Stimulated activated CD8-positive, alpha-beta memory T cell treated with anti-CD3 and anti-CD28 coated beads, Interleukin-15, amount 100 ng/mL, for 4 hours (primary cell): Measurements from ENCODE around the gene MTX1.

Source experiments
- DNase-seq, 2 donors: peaks; one replicate each; pipeline ENCODE4 v3.0.0-alpha.2; 2020; ENCODE audit warnings: low read depth in 2 of 2

MTX1 gene

DNA sequence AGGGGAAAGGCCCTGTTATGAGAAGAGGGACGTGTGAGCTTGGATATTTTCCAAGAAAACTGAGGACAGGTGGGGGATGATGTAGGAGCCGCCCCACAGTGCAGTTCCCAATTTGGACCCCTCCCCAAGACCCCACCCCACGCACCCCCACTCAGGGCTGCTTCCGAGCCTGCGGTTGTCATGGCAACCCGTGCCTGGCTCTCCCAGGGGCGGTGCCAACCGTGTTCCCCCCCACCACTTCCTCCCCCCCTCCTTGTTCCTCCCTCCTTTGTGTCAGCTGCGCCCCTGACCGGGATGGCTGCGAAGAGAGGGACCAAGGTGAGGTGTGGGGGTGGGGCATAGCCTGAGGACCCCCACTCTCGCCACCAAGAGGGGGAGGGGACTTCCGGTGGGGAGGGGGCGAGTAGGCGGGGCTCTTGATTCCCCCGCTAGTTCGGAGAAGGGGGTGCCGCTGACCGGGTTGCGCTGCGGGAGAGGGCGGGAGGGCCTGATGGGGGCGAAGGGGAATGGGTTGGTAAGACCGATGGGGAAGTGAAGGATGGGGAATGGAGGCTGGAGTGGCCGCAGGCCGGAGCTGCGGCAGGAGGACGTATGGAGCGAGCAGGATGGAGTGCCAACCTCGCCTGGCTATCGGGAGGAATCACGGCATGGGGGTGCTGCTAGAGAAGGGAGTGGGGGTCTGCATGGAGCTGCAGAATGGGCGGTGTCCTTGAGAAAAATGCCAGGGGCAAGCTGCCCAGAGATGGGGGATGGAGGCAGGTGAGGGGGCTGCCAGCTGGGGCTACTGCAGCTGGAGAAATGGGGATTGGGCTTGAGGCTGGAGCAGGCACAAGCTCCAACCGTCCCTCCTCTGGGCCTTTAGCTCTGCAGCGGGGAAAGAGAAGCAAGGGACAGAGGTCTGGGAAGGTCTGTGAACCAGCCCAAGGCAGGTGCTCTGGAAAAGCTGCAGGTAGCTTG, 33.9 kb upstream of the MTX1 start:
- DNase-seq, result no peak

DNA sequence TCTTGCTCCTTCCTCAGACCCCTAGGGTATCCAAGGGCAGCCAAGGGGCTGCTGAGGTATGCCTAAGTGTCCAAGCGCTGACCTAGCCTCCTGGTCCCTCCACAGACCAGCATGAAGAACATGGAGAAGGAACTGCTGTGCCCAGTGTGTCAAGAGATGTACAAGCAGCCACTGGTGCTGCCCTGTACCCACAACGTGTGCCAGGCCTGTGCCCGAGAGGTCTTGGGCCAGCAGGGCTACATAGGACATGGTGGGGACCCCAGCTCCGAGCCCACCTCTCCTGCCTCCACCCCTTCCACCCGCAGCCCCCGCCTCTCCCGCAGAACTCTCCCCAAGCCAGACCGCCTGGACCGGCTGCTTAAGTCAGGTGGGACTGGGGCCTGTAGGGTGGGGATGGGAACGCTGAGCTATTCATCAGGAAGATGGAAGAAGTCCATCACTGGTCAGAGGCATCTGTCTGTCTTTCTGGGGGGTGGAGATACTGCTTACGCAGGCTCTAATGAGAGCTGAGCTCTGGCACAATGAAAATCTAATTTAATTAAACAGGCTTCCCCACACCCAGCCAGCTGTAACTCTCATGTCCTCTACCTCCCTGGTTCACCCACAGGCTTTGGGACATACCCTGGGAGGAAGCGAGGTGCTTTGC, 33.1 kb upstream of the MTX1 start:
- no peak for DNase-seq

DNA sequence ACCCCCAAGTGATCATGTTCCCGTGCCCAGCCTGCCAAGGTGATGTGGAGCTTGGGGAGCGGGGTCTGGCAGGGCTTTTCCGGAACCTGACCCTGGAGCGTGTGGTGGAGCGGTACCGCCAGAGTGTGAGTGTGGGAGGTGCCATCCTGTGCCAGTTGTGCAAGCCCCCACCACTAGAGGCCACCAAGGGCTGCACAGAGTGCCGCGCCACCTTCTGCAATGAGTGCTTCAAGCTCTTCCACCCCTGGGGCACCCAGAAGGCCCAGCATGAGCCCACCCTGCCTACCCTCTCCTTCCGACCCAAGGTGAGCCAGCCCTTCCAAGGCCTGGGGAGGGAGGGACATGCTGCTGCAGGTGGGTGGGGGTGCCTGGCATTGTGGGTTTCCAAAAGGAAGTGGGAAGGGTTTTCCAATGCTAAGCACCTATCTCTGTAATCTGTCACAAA, 32.5 kb upstream of the MTX1 start:
- no peak for DNase-seq

DNA sequence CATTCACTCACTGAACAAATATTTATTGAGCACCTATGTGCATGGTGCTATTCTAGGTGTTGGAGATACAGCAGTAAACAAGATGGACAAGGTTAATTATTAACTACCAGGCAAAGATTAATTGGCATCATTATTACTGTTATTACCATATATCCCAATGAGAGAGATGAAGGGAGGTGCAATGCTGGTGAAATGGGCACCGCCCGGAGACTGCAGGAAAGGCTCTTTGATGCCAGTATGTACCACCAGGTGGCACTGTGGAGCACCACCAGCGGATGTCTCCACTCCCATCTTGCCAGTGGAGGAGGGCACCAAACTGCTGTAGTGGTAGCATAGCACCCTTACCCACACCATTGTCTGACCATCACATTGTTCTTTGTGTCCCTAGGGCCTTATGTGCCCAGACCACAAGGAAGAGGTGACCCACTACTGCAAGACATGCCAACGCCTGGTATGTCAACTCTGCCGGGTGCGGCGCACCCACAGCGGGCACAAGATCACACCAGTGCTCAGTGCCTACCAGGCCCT, 31.9 kb upstream of the MTX1 start:
- DNase-seq, result peak; percentile 52 to 64

DNA sequence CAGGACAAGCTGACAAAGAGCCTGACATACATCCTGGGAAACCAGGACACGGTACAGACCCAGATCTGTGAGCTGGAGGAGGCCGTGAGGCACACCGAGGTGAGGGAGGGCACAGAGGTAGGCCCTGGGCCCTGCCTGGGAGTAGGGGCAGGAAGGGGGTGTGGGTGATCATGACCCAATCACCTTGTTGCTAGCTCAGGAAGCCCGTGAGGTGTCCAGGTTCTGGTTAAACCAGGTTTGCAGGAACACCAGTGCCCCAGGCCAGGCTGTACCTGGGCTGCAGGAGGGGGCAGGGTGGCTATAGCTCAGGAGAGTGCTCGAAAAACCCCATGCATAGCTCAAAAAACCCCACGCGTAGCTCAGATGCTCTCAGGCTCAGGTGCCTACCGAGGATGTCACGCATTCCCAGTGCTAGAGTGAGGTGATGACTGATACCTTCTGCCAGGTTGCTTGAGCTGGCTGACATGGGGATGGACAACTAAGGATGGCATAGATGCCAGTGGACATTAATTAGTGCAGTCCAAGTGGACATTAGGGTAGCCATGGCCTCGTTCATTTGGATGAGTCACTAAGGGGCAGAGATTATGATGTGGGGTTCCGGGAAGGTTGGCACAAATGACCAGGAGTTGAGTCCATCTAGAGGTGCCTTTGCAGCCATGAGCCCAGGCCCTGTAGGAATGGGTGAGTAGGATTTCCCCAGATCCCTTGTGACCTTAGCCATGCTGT, 31.1 kb upstream of the MTX1 start:
- no peak for DNase-seq

DNA sequence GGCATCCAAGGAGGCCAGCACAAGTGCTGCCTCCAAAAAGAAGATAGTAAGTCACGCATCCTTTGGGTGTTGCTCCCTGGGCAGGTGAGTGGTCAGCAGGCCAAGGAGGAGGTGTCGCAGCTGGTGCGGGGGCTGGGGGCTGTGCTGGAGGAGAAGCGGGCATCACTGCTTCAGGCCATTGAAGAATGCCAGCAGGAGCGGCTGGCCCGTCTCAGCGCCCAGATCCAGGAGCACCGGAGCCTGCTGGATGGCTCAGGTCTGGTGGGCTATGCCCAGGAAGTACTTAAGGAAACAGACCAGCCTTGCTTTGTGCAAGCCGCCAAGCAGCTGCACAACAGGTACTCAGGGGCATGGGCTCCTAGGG, 30.6 kb upstream of the MTX1 start:
- no peak for DNase-seq

DNA sequence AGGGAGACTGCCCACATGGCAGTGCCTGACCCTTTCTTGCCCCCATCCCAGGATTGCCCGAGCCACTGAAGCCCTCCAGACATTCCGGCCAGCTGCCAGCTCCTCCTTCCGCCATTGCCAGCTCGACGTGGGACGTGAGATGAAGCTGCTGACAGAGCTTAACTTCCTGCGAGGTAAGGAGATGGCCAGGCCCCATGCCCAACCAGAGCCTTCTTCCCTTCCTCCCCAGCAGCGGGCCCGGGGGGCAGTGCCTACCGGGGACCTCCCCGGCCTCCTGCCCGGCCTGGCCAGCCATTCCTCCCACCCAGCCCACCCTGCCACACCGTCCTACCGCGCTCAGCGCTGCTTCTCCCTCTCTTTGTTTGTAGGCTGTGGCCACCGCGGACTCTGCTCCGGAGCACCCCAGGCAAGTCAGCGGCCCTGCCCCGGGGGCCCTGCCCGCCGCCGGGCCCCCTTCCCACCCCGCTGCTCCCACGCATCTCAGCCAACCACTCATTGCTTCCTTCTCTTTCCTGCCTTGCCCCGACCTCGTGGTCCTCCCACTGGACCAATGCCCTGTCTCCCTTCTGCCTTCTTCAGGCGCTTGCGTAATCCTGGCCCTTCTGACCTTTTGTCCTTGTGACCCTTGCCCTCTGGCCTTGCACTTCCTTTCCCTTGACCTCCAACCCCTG, 29.9 kb upstream of the MTX1 start:
- DNase-seq, result no peak

DNA sequence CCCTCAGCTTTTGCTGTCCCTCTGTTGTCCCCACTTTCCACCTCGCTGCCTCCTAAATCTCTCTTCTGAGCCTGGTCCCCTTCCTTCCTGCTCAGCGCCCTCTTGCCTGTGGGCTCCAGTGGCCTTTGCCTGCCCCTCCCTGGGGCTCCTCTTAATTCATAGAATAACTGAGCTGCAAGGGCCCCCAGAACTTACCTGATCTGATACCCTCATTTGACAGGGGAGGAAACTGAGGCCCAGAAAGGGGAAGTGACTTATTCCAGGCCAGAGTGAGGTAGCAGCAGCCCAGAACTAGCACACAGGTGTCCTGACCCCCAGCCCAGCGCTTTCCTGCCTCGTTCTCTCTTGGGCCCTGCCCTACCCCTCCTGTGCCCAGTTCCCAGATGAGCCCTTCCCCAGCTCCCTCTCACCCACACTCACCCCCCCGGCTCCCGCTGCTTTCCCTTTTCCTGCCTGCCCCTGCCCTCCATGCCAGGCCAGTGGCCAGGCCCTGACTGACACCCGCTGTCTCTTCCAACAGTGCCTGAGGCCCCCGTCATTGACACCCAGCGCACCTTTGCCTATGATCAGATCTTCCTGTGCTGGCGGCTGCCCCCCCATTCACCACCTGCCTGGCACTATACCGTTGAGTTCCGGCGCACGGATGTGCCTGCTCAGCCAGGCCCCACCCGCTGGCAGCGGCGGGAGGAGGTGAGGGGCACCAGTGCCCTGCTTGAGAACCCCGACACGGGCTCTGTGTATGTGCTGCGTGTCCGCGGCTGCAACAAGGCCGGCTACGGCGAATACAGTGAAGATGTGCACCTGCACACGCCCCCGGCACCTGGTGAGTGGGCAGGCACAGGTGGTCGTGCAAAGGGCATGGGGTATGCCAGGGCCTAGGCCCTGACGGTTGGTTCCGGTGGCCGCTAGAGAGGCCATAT, 29.1 kb upstream of the MTX1 start:
- no peak for DNase-seq

DNA sequence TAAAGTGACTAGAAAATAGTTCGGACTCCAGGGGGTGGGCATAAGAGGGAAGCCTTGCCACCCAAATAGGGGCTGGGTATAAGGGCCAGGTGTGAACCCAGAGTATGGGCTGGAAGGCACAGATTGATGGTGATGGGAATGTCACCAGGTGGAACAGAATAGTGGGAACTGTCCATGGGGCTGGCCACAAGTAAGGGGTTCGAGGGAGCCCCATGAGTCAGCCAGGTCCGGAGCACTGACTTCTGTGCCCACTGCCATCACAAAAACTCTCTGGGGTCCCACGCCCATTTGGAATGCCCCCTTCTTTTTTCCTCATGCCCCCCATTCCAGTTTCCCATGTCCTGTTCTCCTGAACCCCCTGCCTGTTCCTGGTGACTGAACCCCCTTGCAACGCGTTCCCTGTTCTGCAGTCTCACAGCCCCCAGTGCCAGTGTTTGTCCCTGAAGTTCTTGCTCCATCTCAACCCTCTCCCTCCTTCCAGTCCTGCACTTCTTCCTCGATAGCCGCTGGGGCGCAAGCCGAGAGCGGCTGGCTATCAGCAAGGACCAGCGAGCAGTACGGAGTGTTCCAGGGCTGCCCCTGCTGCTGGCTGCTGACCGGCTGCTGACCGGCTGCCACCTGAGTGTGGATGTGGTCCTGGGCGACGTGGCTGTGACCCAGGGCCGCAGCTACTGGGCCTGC, 27.0 kb upstream of the MTX1 start:
- no peak for DNase-seq

DNA sequence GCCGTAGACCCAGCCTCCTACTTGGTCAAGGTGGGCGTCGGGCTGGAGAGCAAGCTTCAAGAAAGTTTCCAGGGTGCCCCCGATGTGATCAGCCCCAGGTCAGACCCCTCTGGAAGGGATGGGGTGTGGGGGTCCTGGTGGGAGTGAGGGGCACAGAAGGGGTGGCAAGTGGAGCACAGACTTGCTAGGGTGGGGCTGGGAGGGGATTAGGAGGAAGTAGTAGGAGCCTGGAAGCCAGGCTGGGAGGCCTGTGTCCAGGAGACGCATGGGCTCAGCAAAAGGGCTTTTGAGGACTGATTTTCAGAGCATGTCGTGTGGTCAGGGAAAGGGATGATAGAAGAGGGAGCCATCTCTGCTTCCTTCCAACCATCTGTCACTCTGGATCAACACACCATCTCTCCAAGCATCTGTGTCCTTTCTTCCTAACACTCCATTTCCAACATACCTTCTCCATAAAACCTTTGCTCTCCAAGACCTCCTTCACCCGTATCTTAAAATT, 26.4 kb upstream of the MTX1 start:
- no peak for DNase-seq

DNA sequence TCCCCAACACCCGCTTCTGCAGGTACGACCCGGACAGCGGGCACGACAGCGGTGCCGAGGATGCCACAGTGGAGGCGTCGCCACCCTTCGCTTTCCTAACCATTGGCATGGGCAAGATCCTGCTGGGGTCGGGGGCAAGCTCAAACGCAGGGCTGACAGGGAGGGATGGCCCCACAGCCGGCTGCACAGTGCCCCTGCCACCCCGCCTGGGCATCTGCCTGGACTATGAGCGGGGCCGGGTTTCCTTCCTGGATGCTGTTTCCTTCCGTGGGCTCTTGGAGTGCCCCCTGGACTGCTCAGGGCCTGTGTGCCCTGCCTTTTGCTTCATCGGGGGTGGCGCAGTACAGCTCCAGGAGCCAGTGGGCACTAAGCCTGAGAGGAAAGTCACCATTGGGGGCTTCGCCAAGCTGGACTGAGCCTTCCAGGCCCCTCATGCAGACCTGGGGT, 24.7 kb upstream of the MTX1 start:
- DNase-seq, result no peak

DNA sequence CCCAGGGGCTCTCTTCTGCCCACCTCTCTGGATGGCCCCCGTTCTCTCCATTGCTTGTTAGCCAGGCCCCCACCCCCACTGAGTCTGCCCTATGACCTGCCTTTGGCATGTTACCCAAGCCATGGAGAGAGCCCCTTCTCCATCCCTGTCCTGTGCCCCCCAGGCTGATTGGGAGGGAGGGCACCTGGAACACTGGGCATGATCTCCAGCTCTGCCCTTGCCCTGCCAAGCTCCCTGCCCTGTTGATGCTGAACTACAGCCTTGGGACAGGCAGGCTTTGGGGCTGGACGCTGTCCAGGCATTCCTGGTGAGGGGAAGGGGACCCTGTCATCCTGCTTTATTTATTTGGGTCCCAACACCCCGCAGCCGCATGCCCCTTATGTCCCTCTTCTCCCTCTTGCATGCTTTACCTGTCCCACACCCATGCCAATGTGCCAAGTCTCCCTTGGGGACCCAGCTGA, 24.1 kb upstream of the MTX1 start:
- no peak for DNase-seq

DNA sequence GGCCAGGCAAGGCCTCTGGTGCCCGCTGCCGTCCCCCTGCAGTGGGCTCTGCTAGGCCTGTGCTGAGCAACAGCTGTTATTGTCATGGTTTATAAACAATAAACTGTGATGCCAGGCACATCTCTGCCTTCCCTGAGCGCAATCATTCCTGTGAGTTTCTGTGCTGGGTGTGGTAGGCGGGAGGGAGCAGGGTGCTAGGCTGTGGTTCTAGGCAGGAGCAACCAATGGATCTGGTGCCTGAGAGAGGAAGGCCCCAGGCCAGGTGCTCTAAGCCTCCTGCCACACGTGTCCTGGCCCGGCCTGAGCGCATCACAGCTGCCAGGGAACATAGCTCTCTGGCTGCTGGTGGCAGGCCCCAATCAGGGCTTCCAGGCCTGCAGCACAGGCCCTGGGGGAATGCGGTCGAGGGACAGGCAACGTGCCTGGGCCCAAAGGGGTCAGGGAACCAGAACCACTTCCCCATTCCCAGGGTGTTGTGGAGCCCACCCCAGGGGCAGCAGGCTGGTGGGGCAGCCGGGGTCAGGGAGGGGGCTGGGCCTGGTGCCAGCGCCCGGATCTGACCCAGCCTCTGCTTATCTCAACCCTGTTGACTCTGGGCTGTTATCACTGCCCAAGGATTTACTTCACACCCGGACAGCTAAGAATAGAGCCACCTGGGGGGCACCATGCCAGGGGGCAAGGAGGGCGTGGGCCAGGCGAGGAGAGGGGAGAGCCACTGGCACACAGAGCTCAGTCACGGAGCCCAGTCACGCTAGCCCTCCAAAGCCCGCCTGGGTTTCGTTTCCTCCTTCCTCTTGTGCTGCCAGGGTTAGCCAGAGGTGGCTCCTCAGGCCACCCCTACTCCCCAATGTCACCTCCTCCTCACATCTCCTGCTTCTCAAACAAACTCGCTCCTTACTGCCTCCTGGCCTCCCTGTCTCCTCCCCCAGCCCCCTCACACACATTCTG, 23.4 kb upstream of the MTX1 start:
- no peak for DNase-seq

DNA sequence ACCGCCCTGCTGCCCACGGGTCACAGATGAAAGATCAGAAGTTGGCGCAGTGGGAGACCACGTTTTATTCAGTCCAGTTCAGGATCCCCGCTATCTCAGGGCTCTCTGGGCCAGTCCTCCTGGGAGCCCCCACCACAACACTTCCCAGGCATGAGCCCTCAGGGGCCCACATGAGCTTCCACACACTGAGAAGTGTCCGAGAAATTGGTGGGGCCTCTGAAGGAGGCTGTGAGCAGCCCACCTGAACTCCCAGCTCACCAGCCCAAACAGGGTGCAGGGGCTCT, 22.8 kb upstream of the MTX1 start:
- DNase-seq, result no peak

DNA sequence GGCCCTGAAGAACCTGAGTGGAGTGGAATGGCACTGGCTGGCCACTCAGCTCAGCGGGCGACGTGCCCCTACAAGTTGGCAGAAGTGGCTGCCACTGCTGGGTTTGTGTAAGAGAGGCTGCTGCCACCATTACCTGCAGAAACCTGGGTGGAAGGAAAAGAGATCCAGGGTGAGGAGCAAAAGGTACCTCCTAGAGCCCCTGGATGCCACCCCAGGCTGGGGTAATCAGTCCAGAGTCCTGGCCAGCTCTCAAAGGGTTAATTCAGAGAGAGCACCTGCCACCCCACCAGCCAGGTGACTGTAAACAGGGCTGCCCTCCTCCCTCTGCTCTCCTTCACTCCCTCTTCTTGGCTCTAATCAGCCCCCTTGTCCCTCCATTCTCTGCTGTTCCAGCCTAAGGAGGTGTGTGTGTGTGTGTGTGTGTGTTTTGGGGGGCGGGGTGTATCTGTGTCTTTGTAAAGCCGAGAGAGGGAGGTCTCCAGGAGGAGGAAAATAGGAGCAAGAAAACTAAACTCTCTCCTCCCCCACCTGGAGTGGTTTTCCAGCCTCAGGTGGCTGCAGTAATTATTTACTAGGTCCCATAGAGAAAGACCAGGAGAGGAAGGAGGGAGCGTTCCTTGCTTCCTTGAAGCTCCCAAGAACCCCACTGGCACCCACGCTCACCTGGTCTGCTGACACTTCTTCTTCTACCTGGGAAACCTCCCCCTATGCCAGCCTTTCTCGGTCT, 22.3 kb upstream of the MTX1 start:
- DNase-seq, result no peak

DNA sequence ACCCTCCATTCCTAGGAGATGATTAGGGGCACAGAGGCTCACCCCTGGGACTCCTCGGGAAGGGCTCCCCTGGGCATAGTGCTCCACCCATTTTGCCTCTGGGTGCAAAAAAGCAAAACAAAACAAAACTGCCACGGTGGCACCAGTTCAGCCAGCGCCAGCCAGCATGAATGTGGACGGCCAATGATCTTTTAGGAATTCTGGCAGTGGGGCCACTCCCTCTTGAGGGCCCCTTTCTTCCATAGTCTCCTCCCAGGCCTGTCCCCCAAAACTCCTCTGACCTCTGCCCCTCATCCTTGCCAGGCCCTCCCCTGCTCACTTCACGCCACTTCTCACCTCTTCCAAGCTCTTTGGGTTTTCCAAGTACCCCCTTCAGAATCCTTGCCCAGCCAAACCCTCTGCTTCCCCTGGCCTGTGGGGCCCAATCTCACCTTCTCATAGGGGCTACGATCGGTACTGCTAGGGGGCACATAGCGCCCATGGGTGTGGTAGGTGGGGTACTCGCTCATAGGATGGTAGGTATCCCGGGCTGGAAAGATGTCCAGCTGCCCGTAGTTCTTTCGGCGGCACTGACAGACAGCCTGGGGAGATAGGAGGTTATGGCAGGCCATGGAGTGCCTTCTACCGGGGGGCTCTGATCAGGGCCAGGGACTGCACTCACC, 21.6 kb upstream of the MTX1 start:
- DNase-seq, result no peak

DNA sequence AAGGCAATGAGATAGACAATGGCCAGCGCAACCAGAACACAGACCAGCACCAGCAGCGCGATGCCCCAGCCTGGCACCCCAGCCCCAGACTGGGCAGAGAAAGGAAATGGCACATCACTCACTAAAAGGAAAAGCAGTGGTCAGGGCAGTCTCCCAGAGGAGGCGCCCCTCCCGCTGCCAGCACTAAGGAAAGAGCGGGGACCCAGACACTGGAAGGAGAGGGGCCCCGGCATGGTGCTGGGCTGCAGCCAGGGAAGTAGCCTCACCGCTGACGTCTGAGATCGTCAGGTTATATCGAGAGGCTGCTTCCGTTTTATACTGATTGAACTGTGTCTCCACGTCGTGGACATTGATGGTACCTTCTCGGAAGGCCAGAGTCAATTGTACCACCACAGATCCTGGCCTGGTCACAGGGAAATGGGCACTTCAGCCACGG, 21.0 kb upstream of the MTX1 start:
- DNase-seq, result no peak

DNA sequence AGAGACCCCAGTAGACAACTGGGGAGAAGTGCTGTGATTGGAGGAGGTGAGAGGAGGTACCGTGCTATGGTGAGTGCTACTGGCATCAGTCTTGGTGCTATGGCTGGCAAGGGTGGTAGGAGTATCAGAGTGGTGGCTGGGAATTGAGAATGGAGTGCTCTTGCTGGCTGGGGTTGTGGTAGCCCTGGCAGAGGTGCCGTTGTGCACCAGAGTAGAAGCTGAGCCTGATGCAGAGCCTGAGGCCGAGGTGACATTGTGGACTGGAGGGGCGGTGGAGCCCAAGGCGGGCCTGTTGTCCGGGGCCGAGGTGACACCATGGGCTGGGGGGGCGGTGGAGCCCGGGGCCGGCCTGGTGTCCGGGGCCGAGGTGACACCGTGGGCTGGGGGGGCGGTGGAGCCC, 20.2 kb upstream of the MTX1 start:
- DNase-seq, result no peak
